Stimulated activated CD4-positive, alpha-beta T cell treated with anti-CD3 and anti-CD28 coated beads, Interleukin-2, amount 100 ng/mL, for 24 hours (primary cell): ENCODE measurements around the gene NUDT5.

Experiments used
- DNase-seq, 2 donors: peaks; one replicate each; pipeline ENCODE4 v3.0.0-alpha.2; 2020

The NUDT5 gene

DNA sequence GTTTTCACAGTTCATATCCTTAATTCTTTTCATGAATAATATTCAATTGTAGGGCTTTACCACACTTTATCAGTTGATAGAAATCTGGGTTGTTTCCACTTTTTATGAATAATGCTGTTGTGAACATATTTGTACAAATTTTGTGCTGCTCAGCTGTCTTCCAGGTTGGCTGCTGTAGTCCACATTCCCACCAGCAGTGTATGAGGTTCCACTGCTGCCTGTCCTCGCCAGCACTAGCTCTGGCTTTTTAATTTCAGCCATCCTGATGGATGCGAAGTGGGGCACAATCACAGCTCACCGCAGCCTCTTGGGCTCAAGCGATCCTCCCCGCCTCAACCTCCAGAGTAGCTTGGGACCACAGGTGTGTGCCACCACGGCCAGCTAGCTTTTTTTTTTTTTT is 32.8 kb downstream of the NUDT5 start:
- no peak for DNase-seq

GRCh38 chr10:12160664-12161063 is 35.0 kb downstream of the NUDT5 start:
- no peak for DNase-seq

GRCh38 chr10:12158111-12158510 is 37.6 kb downstream of the NUDT5 start:
- DNase-seq: no peak

- no peak for DNase-seq
Observed at GRCh38 chr10:12156367-12157123, 39.1 kb downstream of the NUDT5 start.

DNA sequence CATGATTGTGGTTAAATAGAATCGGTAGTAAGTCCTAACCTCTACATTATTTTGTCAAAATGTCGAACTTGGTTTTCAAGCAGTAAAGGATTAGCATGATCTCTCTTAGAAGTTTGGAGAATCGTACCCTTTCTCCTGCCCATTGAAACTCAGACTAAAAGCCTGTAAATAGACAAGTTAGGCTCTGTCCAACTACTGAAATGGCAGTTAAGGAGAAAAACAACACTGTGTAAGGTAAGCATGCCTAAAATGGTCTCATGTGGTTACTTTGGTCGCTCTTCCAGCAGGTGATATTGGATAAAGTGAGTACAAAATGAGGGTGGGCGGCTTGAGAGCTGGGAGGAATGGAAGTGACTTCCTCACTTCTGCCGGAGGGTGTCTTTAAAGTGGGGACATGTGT is 41.2 kb downstream of the NUDT5 start:
- no peak for DNase-seq

GRCh38 chr10:12150163-12150562 is 45.5 kb downstream of the NUDT5 start:
- DNase-seq: no peak

DNA sequence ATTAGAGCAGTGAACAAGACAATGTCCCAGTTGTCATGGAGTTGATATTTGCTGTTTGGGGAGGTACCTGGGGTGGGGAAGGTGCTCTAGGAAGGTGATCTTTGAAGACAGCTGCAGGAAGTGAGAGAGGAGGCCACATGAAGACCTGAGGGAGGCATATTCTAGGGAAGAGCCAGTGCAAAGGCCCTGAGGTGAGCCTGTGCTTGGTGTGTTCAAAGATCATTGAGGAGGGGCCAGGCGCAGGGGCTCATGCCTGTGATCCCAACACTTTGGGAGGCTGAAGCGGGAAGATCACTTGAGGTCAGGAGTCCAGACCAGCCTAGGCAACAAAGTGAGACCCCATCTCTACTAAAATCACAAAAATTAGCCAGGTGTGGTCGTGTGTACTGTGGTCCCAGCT is 51.2 kb downstream of the NUDT5 start:
- no peak for DNase-seq

DNA sequence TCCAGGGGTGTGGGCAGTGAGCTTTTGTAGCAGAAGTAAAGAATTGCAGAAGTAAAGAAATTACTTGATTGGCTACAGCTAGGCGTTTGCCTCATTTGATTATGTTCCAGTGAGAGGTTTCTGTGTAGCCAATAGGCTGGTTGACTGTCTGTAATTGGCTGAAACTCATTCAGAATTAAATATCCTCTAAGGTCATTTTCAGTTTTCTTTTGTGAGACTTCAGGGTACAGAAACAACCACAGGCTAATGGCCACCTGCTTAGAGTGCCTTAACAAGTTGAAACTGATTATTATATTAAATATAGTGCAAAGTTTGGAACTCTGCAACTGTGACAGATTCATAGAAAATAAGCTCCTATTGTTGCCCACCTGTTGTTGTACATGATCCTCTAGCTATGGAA is 55.7 kb downstream of the NUDT5 start:
- DNase-seq: no peak

DNA sequence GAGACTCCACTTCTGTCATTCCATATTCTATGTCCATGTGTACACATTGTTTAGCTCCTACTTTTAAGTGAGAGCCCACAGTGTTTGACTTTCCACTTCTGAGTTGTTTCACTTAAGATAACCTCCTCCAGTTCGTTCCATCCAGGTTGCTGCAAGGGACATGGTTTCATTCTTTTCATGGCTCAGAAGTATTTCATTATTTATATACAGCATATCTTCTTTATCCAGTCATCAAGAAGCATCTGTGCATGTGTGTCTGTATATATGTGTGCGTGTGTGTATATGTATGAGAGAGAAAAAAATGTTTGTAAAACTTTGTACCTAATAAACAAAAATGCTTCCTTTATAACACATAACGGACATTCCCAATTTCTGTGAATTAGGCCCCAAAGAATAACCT is 60.1 kb downstream of the NUDT5 start:
- no peak for DNase-seq

GRCh38 chr10:12130237-12130872 is 65.3 kb downstream of the NUDT5 start:
- peak; percentile 33 to 46 for DNase-seq

DNA sequence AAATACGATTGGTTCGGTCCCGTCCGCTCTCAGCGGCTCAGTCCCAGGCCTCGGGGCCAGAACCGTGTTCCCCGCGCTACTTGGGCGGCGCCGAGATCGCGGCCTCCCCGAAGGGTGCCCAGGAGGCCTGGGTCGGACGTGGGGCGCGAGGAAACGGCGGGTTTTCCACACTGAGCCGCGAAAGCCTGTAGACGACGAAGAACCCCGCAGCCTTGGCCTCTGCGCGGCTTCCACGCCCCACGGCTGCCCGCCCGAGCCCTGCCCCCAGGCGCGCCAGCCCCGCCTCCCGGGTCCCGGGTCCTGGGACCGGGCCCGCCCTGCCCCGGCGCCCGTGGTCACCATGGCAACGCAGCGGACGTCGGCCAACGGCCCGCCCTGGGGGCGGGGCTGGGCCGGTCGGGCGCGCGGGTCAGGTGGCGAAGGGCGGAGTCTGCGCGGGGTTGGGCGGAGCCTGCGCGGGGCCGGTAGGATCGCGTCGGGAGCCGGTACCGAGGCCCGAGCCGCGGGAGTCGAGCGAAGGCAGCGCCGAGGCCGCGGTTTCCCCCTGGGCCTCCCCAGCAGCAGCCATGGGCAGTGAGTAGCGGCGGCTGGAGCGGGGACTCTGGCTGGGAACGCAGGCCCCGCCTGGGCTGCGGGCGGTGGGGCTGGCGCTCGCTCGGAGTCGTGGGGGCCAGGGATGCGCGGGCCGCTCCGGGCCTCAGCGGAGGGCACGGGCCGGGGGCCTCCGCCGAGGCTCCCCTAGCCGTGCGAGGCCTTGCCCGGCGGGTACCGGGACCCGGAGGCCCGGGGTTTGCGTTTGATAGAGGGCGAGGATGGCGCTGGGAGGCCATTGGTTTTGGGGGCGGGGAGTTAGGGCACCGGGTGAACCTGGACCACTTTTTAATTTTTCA is 66.2 kb downstream of the NUDT5 start, which contains the start of gene SEC61A2:
Gene SEC61A2, plus strand, starts transcription at position 456 of the 890 bp plus-strand sequence. Its CDS starts 111 bp downstream, at position 567.
- DNase-seq: peak; percentile 99

DNA sequence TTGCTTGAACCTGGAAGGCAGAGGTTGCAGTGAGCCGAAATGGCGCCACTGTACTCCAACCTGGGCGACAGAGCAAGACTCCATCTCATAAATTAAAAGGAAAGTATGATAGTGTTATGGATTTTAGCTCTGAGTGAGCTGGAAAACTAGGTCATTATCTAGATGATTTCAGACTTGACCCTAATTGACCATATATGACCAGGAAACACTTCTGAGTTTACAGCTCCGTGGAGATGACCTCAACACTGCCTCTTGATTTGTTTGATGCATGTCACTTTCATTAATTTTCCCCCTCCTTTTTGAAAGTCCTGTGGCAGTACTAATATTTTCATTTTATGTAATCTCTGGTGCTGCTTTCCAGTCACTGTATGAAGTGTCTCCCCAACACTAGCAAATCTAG is 74.0 kb downstream of the NUDT5 start:
- DNase-seq: no peak
